Body of pancreas (tissue), 4 donors: Measurements from ENCODE around the gene FOXP1.

Experiments used
- POLR2A ChIP-seq, 3 donors: fragments of 450-650 bp; IDR thresholded peaks; one replicate each; pipeline ENCODE4 v1.6.1; 2016; ENCODE audit warnings: antibody characterized with exemption in 3 of 3, mild to moderate bottlenecking in 2 of 3
- TF ChIP-seq, protein P1 (sequence below), 7 experiments: fragments of 450-650 bp in 4 of 7; fragments of 200-600 bp in 3 of 7; sonication (generic) in 3 of 7; IDR thresholded peaks; one replicate each; pipeline ENCODE4 v1.5.1; 2016 to 2019; ENCODE audit warnings: antibody characterized with exemption in 7 of 7

DNA sequence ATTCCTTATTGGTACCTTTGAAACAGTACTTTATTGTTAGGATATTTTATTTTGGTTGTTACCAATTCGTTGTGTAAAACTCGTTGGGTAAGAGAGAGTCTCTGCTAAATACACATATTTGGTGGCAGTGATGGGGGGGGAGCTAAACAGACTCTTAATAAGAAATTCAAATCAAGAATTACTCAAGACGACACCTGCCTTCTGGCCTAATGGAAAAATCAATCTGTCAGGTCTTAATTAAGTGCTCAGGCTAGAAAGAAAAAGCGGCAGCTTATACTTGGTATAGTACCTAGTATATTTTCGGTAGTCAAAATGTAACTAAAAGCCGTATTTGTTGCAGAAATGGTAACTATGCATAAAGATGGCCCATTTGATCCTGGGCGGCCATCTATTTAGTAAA, 18.2 kb downstream of the FOXP1 start:
- TF ChIP-seq, protein P1, sequence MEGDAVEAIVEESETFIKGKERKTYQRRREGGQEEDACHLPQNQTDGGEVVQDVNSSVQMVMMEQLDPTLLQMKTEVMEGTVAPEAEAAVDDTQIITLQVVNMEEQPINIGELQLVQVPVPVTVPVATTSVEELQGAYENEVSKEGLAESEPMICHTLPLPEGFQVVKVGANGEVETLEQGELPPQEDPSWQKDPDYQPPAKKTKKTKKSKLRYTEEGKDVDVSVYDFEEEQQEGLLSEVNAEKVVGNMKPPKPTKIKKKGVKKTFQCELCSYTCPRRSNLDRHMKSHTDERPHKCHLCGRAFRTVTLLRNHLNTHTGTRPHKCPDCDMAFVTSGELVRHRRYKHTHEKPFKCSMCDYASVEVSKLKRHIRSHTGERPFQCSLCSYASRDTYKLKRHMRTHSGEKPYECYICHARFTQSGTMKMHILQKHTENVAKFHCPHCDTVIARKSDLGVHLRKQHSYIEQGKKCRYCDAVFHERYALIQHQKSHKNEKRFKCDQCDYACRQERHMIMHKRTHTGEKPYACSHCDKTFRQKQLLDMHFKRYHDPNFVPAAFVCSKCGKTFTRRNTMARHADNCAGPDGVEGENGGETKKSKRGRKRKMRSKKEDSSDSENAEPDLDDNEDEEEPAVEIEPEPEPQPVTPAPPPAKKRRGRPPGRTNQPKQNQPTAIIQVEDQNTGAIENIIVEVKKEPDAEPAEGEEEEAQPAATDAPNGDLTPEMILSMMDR (IDR thresholded peaks at IDR 0.05), result no peak
- TF ChIP-seq POLR2A (IDR thresholded peaks at IDR 0.05), result no peak
